HG03045 (cell line): ENCODE measurements around the gene NCLN.
"Not testable (repeated sequence)": the region's sequence is repeated elsewhere in the genome, so short reads cannot be mapped to it uniquely, and the experiment has no call there.

ENCODE experiments used
- ATAC-seq: cut with Tn5 transposase; IDR thresholded peaks from one replicate; pipeline ENCODE4 v1.9.1; 2021; ENCODE audit warnings: mild to moderate bottlenecking, moderate library complexity; ENCODE audit not compliant: unreplicated experiment

The NCLN gene

DNA sequence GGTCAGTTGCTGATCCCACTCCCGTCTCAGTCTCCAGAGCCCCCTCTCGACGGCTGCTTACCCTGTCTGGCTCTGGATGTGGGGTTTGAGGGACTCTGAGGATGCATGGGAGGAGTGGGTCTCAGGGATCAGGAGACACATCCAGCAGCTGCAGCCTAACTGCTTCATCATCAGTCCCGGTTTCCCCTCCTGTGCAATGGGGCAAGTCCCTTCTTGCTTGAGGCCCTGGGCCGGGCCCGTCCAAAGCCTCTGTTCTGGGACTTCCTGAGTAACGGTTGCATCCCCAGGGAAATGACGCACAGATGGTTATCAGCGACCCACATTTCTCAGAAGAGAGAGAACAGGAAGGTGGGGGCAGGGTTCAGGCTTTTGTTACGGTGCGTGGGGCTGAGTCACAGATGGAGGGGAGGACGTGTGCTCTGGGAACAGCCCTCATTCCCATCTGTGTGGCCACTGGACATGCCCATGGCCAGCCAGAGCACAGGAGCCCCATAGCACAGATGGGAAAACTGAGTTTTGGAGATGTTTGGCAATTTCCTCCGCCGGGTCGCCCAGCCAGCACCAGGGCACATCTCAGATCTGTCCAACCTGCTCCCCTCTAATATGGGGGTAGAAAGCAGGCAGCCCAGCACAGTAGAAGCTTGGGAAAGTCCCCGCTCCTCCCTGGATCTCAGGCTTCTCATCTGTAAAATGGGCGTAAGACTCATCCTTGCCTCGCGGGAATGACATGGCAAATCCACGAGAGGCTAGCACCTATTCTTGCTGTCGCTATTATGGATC, 30.6 kb upstream of the NCLN start:
- no peak for ATAC-seq

DNA sequence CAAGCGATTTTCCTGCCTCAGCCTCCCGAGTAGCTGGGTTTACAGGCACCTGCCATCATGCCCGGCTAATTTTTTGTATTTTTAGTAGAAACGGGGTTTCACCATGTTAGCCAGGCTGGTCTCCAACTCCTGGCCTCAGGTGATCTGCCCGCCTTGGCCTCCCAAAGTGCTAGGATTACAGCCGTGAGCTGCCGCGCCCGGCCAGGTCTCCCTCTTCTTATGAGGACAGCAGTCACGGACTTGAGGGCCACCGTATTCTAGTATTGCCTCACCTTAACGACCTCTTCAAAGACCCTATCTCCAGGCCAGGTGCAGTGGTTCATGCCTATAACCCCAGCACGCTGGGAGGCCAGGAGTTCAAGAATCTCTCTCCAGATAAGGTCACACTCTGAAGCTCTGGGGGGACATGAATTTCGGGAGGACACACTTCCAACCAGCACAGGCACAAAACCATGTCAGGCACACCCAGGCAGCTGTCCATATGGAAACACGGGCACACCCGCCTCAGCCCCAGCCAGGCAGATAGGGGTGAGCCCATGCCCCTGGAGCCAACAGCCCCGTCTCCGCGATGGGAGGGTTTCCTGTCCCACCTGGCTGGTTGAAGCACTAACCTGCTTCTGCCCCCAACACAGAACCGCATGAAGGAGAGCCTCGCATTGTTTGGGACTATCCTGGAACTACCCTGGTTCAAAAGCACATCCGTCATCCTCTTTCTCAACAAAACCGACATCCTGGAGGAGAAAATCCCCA, 28.5 kb upstream of the NCLN start:
- ATAC-seq, result no peak

DNA sequence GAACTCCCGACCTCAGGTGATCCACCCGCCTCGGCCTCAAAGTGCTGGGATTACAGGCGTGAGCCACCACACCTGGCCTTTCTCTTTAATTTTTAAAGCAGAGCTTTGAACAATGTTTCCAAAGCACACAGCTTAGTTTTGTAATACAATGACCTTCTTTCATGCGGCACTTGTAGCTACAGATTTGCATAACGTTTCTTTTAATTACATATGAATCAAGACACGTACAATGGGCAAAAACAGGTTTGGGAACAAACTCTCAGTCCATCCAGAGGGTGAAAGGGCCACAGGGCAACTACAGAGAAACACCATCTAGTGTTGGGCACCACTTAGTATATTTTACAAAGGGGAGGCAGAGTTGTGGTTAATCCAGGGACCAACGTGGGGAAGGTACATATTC, 26.2 kb upstream of the NCLN start:
- no peak for ATAC-seq

DNA sequence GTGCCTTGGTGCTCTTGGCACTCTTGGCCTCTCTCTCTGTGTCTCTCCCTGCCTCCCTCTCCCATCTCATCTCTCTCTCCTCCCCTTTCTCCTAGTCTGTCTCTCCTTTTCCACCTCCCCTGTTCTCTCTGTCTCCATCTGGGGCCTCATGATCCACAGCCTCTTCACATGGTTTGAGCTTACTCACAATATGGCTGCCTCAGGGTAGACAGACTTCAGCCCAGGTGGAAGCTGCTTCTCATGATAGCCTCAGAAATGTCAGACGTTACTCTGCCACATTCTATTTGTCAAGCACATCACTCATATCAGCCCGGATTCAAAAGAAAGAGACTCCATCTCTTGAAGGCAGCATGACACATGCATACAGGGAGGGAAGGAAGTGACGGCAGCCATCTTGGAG, 25.5 kb upstream of the NCLN start:
- ATAC-seq, result no peak

DNA sequence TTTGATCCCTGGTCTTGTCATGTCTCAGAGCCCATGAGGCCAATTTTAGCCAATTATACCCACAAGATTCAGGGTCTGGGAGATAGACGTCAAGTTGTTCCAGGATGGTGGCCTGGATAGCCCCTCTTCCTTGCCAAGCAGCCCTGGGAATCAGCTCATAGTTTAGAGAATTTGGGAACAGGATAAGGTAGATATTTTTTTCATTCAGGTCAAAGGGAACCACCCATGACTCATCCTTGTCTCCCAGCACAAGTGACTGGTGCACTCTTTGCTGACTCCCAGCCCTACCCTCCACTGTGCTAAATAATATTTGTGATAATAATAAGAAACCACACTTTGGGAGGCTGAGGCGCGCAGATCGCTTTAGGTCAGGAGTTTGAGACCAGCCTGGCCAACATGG, 24.3 kb upstream of the NCLN start:
- ATAC-seq, result no peak

DNA sequence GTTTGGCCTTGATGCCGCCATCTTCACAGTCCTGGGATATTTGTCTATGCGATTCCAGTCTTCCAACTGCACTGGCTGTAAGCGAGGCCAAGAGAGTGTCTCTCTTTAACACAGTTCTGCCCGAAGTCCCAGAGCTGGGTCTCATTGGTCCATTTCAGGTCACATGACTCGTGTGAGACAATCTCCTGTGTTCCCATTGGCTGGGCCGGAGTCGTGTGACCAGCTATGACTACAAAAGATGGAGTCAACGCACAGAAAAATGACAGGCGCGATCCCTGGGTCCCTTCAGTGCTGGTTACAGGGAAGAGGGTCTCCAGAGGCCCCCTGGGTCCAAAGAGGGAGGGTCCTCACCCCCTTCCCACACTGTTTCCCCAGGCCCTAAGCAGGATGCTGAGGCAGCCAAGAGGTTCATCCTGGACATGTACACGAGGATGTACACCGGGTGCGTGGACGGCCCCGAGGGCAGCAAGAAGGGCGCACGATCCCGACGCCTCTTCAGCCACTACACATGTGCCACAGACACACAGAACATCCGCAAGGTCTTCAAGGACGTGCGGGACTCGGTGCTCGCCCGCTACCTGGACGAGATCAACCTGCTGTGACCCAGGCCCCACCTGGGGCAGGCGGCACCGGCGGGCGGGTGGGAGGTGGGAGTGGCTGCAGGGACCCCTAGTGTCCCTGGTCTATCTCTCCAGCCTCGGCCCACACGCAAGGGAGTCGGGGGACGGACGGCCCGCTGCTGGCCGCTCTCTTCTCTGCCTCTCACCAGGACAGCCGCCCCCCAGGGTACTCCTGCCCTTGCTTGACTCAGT, 23.1 kb upstream of the NCLN start:
- no peak for ATAC-seq

DNA sequence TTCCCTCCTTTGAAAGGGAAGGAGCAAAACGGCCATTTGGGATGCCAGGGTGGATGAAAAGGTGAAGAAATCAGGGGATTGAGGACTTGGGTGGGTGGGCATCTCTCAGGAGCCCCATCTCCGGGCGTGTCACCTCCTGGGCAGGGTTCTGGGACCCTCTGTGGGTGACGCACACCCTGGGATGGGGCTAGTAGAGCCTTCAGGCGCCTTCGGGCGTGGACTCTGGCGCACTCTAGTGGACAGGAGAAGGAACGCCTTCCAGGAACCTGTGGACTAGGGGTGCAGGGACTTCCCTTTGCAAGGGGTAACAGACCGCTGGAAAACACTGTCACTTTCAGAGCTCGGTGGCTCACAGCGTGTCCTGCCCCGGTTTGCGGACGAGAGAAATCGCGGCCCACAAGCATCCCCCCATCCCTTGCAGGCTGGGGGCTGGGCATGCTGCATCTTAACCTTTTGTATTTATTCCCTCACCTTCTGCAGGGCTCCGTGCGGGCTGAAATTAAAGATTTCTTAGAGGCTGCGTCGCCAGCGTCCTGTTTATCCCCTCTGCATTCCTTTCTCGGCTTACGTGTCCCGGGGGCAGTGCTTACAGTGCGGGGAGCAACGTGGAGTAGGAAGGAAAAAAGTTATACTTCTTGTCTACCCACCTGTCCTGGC, 22.4 kb upstream of the NCLN start:
- peak; percentile 52 for ATAC-seq

DNA sequence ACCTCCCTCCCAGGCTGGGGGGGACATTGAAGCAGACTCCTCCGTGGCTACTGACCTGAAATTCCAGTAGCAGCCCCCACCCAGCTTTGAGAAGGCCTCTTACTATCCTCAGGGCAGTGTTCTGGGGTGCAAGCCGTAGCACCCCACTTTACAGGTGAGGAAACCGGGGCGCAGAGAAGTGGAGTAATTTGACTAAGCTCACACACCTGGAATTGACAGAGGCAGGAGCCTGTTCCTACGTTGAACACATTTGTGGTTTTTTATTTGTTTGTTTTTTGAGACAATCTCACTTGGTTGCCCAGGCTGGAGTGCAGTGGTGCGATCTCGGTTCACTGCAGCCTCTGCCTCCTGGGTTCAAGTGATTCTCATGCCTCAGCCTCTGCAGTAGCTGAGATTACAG, 21.8 kb upstream of the NCLN start:
- no peak for ATAC-seq

DNA sequence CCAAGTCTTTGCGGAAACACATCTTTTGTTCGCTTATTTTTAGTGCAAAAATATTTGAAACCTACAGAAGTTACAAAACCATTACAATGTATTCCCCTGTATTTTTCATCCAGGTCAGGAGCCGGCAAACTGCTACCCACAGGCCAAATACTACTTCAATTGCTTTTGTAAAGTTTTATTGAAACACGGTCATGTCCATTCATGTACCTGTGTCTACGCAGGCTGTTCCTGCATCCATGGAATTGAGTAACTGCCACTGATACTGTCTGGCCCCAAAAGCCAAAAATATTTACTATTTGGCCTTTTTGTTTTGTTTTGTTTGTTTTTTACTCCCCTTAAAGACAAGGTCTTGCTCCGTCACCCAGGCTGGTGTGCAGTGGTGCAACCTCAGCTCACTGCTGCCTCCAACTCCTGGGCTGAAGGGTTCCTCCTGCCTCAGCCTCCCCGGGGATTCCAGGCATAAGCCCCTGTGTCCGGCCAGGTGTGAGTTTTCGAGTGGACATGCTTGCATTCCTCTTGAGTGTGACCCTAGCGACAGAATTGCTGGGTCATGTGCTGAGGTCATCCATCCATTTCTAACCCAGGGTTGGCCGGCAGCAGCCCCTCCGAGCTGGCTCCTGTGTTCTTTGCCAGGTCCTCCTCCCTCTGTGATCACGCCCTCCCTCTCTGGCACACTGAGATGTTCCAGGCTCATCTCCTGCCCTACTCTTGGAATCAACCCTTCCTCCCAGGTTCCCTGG, 18.0 kb upstream of the NCLN start:
- ATAC-seq, result no peak

DNA sequence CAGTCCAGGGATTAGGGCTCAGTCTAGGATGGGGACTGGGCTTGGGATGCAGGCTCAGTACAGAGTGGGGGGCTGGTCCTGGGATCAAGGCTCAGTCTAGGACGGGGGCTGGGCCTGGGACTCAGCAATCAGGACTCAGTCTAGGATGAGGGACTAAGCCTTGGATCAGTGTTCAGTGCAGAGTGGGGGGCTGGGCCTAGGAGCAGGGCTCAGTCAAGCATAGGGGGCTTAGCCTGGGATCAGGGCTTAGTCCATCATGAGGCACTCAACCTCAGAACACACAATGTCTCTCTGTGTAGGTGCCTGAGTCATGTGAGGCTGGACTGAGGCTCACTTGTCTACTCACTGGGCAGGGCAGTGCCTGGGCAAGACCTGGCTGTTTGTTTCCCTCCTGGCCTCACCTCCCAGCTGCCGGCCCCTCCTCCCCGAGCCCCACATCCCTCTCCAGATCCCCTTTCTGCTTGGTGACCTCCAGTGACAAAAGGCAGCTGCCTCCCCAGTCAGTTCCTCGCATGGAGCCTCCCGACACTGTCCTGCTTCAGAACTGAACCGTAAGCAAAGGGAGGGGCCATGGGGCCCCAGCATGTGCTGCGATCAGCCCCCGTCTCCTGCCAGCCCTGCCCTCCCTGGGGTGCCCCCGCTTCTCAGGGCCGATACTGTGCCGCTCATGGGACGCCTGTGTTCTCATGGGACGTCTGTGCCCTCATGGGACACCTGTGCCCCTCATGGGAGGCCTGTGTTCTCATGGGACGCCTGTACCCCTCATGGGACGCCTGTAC, 13.6 kb upstream of the NCLN start:
- no peak for ATAC-seq

DNA sequence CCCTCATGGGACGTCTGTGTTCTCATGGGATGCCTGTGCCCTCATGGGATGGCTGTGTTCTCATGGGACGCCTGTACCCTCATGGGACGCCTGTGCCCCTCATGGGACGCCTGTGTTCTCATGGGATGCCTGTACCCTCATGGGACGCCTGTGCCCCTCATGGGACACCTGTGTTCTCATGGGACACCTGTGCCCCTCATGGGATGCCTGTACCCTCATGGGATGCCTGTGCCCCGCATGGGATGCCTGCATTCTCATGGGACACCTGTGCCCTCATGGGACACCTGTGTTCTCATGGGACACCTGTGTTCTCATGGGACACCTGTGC, 13.1 kb upstream of the NCLN start:
- not testable (repeated sequence) for ATAC-seq

DNA sequence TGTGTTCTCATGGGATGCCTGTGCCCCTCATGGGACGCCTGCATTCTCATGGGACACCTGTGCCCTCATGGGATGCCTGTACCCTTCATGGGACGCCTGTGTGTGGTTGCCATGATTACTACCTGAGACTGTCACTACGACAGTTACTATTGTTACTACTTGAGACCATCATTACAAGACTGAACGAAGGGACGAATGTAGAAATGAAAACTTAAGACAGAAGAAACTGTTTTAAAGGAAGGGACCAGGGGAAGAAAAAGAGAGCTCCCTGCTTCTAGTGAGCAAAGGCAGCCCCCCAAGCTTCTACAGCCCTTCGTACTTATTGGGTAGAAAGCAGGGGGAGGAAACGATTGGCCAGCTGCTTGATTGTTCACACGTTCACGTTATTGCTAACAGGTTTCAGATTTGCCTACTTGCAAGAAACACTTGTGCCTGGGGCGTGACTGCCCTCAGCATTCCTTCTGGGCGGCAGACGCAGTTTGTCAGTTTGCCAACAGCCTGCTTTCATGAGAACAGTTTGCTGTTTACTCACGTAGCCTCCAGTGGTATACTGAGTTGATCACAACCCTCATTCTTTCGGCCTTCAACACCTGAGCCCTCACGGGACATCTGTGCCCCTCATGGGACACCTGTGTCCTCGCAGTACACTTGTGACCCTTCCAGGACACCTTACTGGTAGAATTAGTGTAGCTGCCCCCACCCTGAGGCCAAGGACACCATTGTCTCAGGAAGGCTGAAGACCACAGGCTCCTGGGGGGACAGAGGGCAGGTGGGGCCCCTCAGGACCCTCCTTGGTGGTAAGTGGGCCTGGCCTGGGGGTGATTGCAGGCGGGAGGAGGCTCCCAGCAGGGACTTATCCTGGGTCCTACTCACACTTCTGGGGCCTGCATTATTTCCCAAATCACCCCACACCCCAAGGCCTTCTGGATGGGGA, 9.7 kb upstream of the NCLN start:
- ATAC-seq, result no peak

DNA sequence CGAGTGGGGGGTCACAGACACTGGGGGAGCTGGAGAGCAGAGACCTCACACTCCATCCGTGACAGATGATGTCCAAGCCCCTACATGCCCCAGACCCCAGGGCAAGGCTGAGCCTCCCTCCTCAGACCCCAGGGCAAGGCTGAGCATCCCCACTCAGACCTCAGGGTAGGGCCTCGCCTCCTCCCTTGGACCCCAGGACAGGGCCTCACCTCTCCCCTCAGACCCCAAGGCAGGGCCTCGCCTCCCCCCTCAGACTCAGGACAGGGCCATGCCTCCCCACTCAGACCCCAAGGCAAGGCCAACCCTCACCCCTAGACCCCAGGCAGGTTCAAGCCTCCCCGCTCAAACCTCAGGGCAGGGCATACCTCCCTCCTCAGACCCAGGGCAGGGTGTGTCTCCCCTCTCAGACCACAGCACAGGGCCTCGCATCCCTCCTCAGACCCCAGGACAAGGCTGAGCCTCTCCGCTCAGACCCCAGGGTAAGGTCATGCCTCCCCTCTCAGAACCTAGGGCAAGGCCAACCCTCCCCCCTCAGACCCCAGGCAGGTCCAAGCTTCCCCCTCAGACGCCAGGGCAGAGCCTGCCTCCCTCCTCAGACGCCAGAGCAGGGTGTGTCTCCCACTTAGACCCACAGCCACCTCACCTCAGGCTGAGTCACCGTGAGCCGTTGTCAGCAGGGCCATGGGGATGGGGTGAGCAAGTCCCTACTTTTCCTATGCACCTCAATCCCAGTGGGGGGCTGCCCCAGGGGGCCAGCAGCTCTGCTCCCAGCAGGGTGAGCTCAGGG, 8.8 kb upstream of the NCLN start:
- ATAC-seq, result no peak

DNA sequence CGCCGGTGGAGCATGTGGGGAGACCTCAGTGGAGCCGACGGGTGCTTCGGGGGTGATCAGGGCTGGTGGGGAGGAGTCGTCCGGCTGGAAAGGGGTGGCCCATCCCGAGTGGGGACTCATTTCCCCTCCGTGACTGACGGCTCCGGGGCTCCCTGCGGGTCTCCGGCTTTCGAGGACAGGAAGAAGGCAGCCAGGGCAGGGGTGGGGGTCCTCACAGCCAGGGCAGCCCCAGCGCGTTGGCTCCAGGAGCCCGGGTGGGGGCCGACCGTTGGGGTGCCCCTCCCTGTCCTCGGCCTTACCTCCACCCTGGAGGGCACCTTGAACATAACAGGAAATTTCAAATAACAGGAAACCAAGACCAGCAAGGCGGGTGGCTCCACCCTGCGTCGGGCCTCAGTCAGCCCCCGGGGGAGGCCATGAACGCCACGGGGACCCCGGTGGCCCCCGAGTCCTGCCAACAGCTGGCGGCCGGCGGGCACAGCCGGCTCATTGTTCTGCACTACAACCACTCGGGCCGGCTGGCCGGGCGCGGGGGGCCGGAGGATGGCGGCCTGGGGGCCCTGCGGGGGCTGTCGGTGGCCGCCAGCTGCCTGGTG, 7.3 kb upstream of the NCLN start, which contains the start of gene S1PR4:
Gene S1PR4, plus strand, starts transcription at position 393 of the 596 bp plus-strand sequence. Its CDS starts 24 bp downstream, at position 417.
- no peak for ATAC-seq

DNA sequence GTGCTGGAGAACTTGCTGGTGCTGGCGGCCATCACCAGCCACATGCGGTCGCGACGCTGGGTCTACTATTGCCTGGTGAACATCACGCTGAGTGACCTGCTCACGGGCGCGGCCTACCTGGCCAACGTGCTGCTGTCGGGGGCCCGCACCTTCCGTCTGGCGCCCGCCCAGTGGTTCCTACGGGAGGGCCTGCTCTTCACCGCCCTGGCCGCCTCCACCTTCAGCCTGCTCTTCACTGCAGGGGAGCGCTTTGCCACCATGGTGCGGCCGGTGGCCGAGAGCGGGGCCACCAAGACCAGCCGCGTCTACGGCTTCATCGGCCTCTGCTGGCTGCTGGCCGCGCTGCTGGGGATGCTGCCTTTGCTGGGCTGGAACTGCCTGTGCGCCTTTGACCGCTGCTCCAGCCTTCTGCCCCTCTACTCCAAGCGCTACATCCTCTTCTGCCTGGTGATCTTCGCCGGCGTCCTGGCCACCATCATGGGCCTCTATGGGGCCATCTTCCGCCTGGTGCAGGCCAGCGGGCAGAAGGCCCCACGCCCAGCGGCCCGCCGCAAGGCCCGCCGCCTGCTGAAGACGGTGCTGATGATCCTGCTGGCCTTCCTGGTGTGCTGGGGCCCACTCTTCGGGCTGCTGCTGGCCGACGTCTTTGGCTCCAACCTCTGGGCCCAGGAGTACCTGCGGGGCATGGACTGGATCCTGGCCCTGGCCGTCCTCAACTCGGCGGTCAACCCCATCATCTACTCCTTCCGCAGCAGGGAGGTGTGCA, 6.6 kb upstream of the NCLN start:
- no peak for ATAC-seq

DNA sequence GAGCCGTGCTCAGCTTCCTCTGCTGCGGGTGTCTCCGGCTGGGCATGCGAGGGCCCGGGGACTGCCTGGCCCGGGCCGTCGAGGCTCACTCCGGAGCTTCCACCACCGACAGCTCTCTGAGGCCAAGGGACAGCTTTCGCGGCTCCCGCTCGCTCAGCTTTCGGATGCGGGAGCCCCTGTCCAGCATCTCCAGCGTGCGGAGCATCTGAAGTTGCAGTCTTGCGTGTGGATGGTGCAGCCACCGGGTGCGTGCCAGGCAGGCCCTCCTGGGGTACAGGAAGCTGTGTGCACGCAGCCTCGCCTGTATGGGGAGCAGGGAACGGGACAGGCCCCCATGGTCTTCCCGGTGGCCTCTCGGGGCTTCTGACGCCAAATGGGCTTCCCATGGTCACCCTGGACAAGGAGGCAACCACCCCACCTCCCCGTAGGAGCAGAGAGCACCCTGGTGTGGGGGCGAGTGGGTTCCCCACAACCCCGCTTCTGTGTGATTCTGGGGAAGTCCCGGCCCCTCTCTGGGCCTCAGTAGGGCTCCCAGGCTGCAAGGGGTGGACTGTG, 5.9 kb upstream of the NCLN start:
- no peak for ATAC-seq
